GM10266 (cell line): ENCODE data around the gene PCNP.
"Not testable (repeated sequence)": the region's sequence is repeated elsewhere in the genome, so short reads cannot be mapped to it uniquely, and the experiment has no call there.

Experiments
- DNase-seq: peaks from one replicate; pipeline ENCODE4 v3.0.0; 2012; ENCODE audit errors: extremely low spot score
- CTCF ChIP-seq: IDR thresholded peaks from 2 replicates; pipeline ENCODE4 v1.5.1; 2012; ENCODE audit warnings: mild to moderate bottlenecking, low read depth; ENCODE audit not compliant: control insufficient read depth, insufficient read depth; ENCODE audit errors: missing control alignments

Gene PCNP

GRCh38 chr3:101532783-101533602, 41.0 kb upstream of the PCNP start:
- DNase-seq = no peak
- no peak for TF ChIP-seq CTCF

- no peak for DNase-seq
- no peak for TF ChIP-seq CTCF
These were observed 40.4 kb upstream of the PCNP start for GRCh38 chr3:101533603-101533968.

- DNase-seq = no peak
- no peak for TF ChIP-seq CTCF
These were observed 38.8 kb upstream of the PCNP start for GRCh38 chr3:101535221-101535620.

- no peak for DNase-seq
- no peak for TF ChIP-seq CTCF
These were observed 37.7 kb upstream of the PCNP start for GRCh38 chr3:101536266-101536665.

GRCh38 chr3:101536955-101537354, 37.0 kb upstream of the PCNP start:
- not testable (repeated sequence) for DNase-seq

GRCh38 chr3:101542957-101543356, 31.0 kb upstream of the PCNP start:
- no peak for TF ChIP-seq CTCF
- no peak for DNase-seq

GRCh38 chr3:101544161-101544850, 29.7 kb upstream of the PCNP start:
- TF ChIP-seq CTCF = no peak
- DNase-seq = no peak

GRCh38 chr3:101548527-101549105, 25.4 kb upstream of the PCNP start:
- TF ChIP-seq CTCF = no peak
- DNase-seq = no peak
